HEK293T (cell line): Measurements from ENCODE around the gene PIM1.
"Not testable (repeated sequence)": the region's sequence is repeated elsewhere in the genome, so short reads cannot be mapped to it uniquely, and the experiment has no call there.

ENCODE experiments used
- CTCF ChIA-PET: fragments of 350-600 bp; formaldehyde crosslinking; extraction: SDS; loops from one replicate; lab custom pipeline; 2021; ENCODE audit warnings: antibody characterized with exemption, inconsistent platforms; lab: Yijun Ruan, JAX
- POLR2A ChIA-PET: fragments of 350-600 bp; formaldehyde crosslinking; extraction: SDS; loops from one replicate; lab custom pipeline; 2020; ENCODE audit warnings: antibody characterized with exemption, inconsistent platforms; lab: Yijun Ruan, JAX
- DNase-seq: peaks from one replicate; pipeline ENCODE4 v3.0.0; 2012; ENCODE audit warnings: mixed read lengths; ENCODE audit errors: extremely low spot score
- ARNT ChIP-seq: fragments of 450-650 bp; IDR thresholded peaks from 2 replicates; pipeline ENCODE4 v1.6.1; 2017; ENCODE audit warnings: mild to moderate bottlenecking
- BHLHE40 ChIP-seq: fragments of 450-650 bp; IDR thresholded peaks from 2 replicates; pipeline ENCODE4 v1.6.1; 2016; ENCODE audit warnings: mild to moderate bottlenecking, moderate library complexity, borderline replicate concordance
- CTBP1 ChIP-seq: fragments of 450-650 bp; IDR thresholded peaks from 2 replicates; pipeline ENCODE4 v1.6.1; 2016; ENCODE audit warnings: borderline replicate concordance
- ELF4 ChIP-seq: fragments of 450-650 bp; IDR thresholded peaks from 2 replicates; pipeline ENCODE4 v1.6.1; 2017; ENCODE audit warnings: antibody characterized with exemption
- FOXA1 ChIP-seq: fragments of 450-650 bp; IDR thresholded peaks from 2 replicates; pipeline ENCODE4 v1.6.1; 2016; ENCODE audit warnings: mild to moderate bottlenecking
- FOXK2 ChIP-seq: fragments of 450-650 bp; IDR thresholded peaks from 2 replicates; pipeline ENCODE4 v1.6.1; 2016; ENCODE audit warnings: mild to moderate bottlenecking
- FOXM1 ChIP-seq: fragments of 450-650 bp; IDR thresholded peaks from 2 replicates; pipeline ENCODE4 v1.6.1; 2017; ENCODE audit warnings: mild to moderate bottlenecking, borderline replicate concordance
- HDGF ChIP-seq: fragments of 450-650 bp; IDR thresholded peaks from 2 replicates; pipeline ENCODE4 v1.6.1; 2017; ENCODE audit warnings: antibody characterized with exemption, borderline replicate concordance
- L3MBTL2 ChIP-seq: fragments of 450-650 bp; conservative IDR thresholded peaks from 2 replicates; pipeline ENCODE4 v1.6.1; 2016; ENCODE audit warnings: mild to moderate bottlenecking
- LEF1 ChIP-seq: fragments of 450-650 bp; IDR thresholded peaks from 2 replicates; pipeline ENCODE4 v1.6.1; 2017; ENCODE audit warnings: mild to moderate bottlenecking, borderline replicate concordance
- NFRKB ChIP-seq: fragments of 450-650 bp; IDR thresholded peaks from 2 replicates; pipeline ENCODE4 v1.6.1; 2016; ENCODE audit warnings: mild to moderate bottlenecking, moderate library complexity
- SP1 ChIP-seq: fragments of 450-650 bp; IDR thresholded peaks from 2 replicates; pipeline ENCODE4 v1.6.1; 2017
- SUZ12 ChIP-seq: fragments of 450-650 bp; IDR thresholded peaks from 2 replicates; pipeline ENCODE4 v1.6.1; 2016; ENCODE audit warnings: mild to moderate bottlenecking
- TARDBP ChIP-seq: fragments of 450-650 bp; IDR thresholded peaks from 2 replicates; pipeline ENCODE4 v1.6.1; 2016
- ZNF384 ChIP-seq: fragments of 450-650 bp; IDR thresholded peaks from 2 replicates; pipeline ENCODE4 v1.6.1; 2016
- TF ChIP-seq, protein P1 (sequence below): fragments of 450-650 bp; IDR thresholded peaks from 2 replicates; pipeline ENCODE4 v1.6.1; 2016

Gene PIM1

DNA sequence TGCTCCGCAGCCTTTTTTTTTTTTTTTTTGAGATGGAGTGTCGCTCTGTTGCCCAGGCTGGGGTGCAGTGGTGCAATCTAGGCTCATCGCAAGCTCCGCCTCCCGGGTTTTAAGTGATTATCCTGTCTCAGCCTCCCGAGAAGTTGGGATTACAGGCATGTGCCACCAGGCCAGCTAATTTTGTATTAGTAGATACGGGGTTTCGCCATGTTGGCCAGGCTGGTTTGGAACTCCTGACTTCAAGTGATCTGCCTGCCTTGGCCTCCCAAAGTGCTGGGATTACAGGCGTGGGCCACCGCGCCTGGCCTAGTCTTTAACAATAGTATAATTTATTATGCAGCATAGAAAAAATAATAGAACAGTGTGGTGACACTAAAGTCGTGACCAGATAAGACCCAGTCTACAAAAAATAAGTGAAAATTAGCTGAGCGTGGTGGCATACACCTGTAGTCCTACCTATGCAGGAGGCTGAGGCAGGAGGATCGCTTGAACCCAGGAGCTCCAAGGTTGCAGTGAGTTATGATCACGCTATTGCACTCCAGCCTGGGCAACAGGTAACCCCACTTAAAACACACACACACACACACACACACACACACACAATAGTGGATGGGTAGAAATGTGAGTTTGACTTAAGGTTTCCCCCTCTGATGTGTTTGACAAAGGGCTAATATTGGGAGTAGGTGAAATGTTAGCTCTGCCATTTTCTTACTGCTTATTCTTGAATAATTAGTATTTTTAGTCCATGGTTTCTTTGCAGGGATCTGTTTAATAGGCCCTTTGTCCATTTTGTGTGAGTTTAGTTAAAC is 6.5 kb downstream of the PIM1 start:
- ChIA-PET POLR2A (interaction anchor here (3.3 kb wide), 1 partner anchor 11 kb away, joined by 8 read pairs; no protein-coding TSS in a partner anchor), CTCF (interaction anchor here (1.7 kb wide), 1 partner anchor 159 kb away, joined by 6 read pairs; no protein-coding TSS in a partner anchor)
- DNase-seq = no peak
- TF ChIP-seq ARNT (no peak), LEF1 (no peak), HDGF (no peak), SP1 (no peak), TARDBP (no peak), BHLHE40 (no peak), FOXM1 (no peak), ZNF384 (no peak), L3MBTL2 (no peak), FOXK2 (no peak), ELF4 (no peak), SUZ12 (no peak), CTBP1 (no peak), NFRKB (no peak), FOXA1 (no peak)
- TF ChIP-seq, protein P1, sequence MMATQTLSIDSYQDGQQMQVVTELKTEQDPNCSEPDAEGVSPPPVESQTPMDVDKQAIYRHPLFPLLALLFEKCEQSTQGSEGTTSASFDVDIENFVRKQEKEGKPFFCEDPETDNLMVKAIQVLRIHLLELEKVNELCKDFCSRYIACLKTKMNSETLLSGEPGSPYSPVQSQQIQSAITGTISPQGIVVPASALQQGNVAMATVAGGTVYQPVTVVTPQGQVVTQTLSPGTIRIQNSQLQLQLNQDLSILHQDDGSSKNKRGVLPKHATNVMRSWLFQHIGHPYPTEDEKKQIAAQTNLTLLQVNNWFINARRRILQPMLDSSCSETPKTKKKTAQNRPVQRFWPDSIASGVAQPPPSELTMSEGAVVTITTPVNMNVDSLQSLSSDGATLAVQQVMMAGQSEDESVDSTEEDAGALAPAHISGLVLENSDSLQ = no peak

DNA sequence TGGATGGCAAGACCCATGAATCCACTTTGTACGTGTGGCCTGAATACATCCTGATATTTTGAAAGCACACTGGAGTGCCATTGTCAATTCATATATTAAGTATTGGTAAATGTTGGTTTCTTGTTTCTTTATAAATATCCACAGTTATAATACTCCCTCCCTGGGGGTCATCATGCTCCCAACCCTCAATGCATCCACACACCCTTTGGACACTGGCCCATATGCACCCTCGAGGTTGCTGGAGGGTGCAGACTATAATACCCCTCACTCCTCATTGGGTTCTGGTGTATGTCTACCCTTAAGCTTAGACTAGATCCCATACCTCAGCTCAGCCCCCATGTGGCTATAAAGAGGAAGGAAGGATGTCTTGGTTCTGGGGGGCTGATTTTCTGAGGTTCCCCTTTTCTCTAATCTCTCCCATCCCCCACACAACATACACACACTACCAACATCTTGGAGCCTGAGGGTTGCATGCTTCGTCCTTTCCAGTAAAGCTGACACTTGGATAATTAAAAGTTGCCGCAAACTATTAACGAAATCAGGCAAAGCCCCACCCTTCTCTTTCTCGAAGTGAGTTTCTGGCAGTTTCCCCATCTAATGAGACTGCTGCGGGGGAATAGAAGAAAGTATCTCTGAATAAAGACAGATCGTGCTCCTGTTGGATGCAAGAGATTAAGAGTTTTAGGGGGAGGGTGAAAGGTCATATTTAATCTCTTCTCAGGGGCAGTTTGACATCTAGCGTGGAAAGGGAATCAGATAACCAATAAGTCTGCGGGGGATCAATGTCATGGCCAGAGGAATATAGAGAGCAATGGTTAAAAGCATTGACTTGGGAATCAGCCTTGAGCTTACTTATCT is 7.4 kb downstream of the PIM1 start:
- no peak for TF ChIP-seq ARNT
- DNase-seq = no peak
- CTCF ChIA-PET = interaction anchor here (0.6 to 1.2 kb wide), 3 partner anchors 28 to 159 kb away, joined by 3 to 4 read pairs (median 3); no protein-coding TSS in a partner anchor
- POLR2A ChIA-PET = interaction anchor here (3.3 kb wide), 1 partner anchor 10 kb away, joined by 8 read pairs; no protein-coding TSS in a partner anchor

DNA sequence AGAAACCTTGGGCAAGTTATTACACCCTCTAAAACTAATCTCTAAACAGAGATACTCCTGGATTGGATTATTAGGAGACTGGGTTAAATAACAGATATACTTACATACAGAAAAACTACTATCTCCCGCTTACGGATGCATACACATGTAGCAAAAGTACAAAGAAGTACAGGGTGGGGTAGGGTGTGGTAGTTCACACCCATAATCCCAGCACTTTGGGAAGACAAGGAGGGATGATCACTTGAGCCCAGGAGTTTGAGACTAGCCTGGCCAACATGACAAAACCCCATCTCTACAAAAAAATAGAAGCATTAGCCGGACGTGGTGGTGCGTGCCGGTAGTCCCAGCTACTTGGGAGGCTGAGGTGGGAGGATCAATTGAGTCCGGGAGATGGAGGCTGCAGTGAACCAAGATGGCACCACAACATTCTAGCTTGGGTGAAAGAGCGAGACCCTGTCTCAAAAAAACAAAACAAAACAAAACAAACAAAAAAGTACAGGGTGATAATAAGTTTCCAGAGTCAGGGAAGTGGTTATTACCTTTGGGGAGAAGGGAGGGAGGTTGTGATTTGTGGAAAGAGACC is 8.1 kb downstream of the PIM1 start:
- ChIA-PET CTCF (interaction anchor here (0.6 to 1.2 kb wide), 3 partner anchors 28 to 160 kb away, joined by 3 to 4 read pairs (median 3); no protein-coding TSS in a partner anchor), POLR2A (interaction anchor here (3.3 kb wide), 1 partner anchor 9 kb away, joined by 8 read pairs; no protein-coding TSS in a partner anchor)
- TF ChIP-seq ELF4 (no peak), BHLHE40 (no peak)
- TF ChIP-seq, protein P1 = no peak
- DNase-seq = no peak

DNA sequence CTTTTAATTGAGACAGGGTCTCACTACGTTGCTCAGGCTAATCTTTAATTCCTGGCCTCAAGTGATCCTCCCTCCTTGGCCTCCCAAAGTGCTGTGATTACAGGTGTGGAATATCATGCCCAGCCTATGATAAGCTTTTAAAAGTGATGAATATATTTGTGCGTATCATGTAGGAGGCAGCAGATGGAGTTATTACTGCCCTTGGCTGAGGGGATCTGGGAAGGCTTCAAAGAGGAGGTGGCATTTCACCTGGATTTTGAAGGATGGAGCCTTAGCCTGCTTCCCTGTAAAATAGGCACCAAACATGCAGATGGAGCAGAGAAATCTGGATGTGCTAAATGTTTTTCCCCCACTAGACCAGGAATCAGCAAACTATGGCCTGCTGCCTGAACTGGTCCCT is 10.1 kb downstream of the PIM1 start:
- ChIA-PET POLR2A (no interaction called here), CTCF (interaction anchor here (1.9 kb wide), 1 partner anchor 30 kb away, joined by 6 read pairs; no protein-coding TSS in a partner anchor)
- no peak for DNase-seq
- TF ChIP-seq, protein P1 = no peak
- TF ChIP-seq L3MBTL2 = no peak
- no peak for TF ChIP-seq HDGF
- no peak for TF ChIP-seq SP1
- TF ChIP-seq FOXK2 = no peak
- TF ChIP-seq TARDBP = no peak
- no peak for TF ChIP-seq FOXA1
- no peak for TF ChIP-seq FOXM1
- TF ChIP-seq LEF1 = no peak
- no peak for TF ChIP-seq ZNF384
- TF ChIP-seq CTBP1 = no peak
- no peak for TF ChIP-seq SUZ12
- no peak for TF ChIP-seq BHLHE40
- no peak for TF ChIP-seq ELF4
- TF ChIP-seq NFRKB = no peak
- TF ChIP-seq ARNT = no peak

DNA sequence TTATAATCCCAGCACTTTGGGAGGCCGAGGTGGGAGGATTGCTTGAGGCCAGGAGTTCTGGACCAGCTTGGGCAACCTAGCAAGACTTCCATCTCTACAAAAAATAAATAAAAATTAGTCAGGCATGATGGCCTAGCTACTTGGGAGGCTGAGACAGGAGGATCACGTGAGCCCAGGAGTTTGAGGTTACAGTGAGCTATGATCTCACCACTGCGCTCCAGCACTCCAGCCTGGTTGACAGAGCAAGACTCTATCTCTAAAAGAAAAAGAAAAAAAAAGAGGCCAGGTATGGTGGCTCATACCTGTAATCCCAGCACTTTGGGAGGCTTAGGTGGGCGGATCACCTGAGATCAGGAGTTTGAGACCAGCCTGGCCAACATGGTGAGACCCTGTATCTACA is 10.7 kb downstream of the PIM1 start:
- CTCF ChIA-PET = interaction anchor here (1.2 to 1.9 kb wide), 2 partner anchors 30 to 130 kb away, joined by 5 to 6 read pairs; no protein-coding TSS in a partner anchor
- DNase-seq, POLR2A ChIA-PET: not testable (repeated sequence)
